Kidney (tissue), 14 donors: Measurements from ENCODE around the gene HHIPL1. TPM values are rescaled to one million over a fixed set of nuclear protein-coding genes. Genes with fewer than 3 reads are reported as not detected.
"Not testable (repeated sequence)": the region's sequence is repeated elsewhere in the genome, so short reads cannot be mapped to it uniquely, and the experiment has no call there.

Source experiments
- DNase-seq, 5 donors: peaks; one replicate each; pipeline ENCODE4 v3.0.0-alpha.2; 2013 to 2020
- FAIRE-seq: peaks from 2 replicates; lab custom pipeline; 2012; peaks lifted over from hg19 to GRCh38; lab: Jason Lieb, UNC
- H3K27ac ChIP-seq, 2 donors: one replicate each; pipeline ENCODE4 v1.7.0; 2013; ENCODE audit warnings: low read depth in 2 of 2, low read length in 2 of 2, inconsistent platforms in 1 of 2
- H3K27me3 ChIP-seq: one replicate; pipeline ENCODE4 v1.7.1; 2013; ENCODE audit warnings: low read length, inconsistent platforms; ENCODE audit not compliant: control insufficient read depth, insufficient read depth
- H3K36me3 ChIP-seq, 3 donors: one replicate each; pipeline versions ENCODE4 v1.7.0 to v1.7.1; 2013; ENCODE audit warnings: low read length in 3 of 3, control low read depth in 1 of 3, inconsistent platforms in 1 of 3; ENCODE audit not compliant: insufficient read depth in 3 of 3, control insufficient read depth in 2 of 3
- H3K4me1 ChIP-seq, 3 donors: one replicate each; pipeline versions ENCODE4 v1.7.0 to v1.7.1; 2013; ENCODE audit warnings: low read length in 3 of 3, inconsistent platforms in 1 of 3, low read depth in 1 of 3; ENCODE audit not compliant: control insufficient read depth in 2 of 3, insufficient read depth in 2 of 3
- H3K4me3 ChIP-seq, 3 donors: one replicate each; pipeline versions ENCODE4 v1.7.0 to v1.8.1; 2013; ENCODE audit warnings: low read length in 3 of 3, control low read depth in 1 of 3, inconsistent platforms in 1 of 3
- H3K9ac ChIP-seq, 3 donors: one replicate each; pipeline versions ENCODE4 v1.7.0 to v1.7.1; 2013; ENCODE audit warnings: low read length in 3 of 3, control low read depth in 1 of 3, inconsistent platforms in 1 of 3
- H3K9me3 ChIP-seq, 3 donors: one replicate each; pipeline versions ENCODE4 v1.7.0 to v1.7.1; 2013; ENCODE audit warnings: low read length in 3 of 3, control low read depth in 1 of 3, inconsistent platforms in 1 of 3; ENCODE audit not compliant: control insufficient read depth in 2 of 3, insufficient read depth in 1 of 3
- CTCF ChIP-seq: IDR thresholded peaks from 3 replicates; pipeline ENCODE4 v1.5.1; 2012; ENCODE audit warnings: mild to moderate bottlenecking, moderate library complexity, borderline replicate concordance; ENCODE audit not compliant: insufficient read depth; ENCODE audit errors: extremely low read depth
- intact Hi-C: fragments of 100-400 bp; cut with DNase I; formaldehyde crosslinking; loops from one replicate; pipeline ENCODE4 v1.11.1; 2022
- polyA plus RNA-seq: library from polyadenylated mRNA; stranded (reverse); fragments of 350-450 nt; fragmentation: Illumina TruSeq; extraction: RNeasy Lipid Tissue Mini Kit (QIAGEN cat#74804); gene quantifications from one replicate; pipeline ENCODE4 v1.2.3, GENCODE V29; 2014; ENCODE audit warnings: low read depth, low replicate concordance; ENCODE audit not compliant: insufficient read depth
- total RNA-seq: library from RNA; stranded (reverse); fragmentation: NEBNext Ultra II Directional; extraction: Animal tissue kit (Norgen Biotek cat#: 25700); gene quantifications from one replicate; pipeline ENCODE4 v1.2.1, GENCODE V29; 2021
- donor health status: control.
- donor health status: control.
- donor health status: control.
- donor health status: control.
- donor health status: control.
- donor health status: DM: yes; HTN: yes; CAD: no.
- donor health status: Normal renal cell carcinoma (clear cell type).

The HHIPL1 gene
- total and polyA plus RNA-seq, 2 donors from 2014 or later: 0.32 to 0.88 TPM

- no peak overlapping the region for H3K9ac ChIP-seq
- H3K27ac ChIP-seq: no peak overlapping the region
- H3K27me3 ChIP-seq: peaks cover 13% of the 10 kb centered on the region
- intact Hi-C loops: no loop called here
- no peaks in the 10 kb centered on the region for H3K36me3 ChIP-seq
- no peaks in the 10 kb centered on the region for H3K9me3 ChIP-seq
- H3K4me1 ChIP-seq: no peaks in the 10 kb centered on the region
- FAIRE-seq (no peak), DNase-seq (peak in 1 of 5 donors; percentile 41)
- no peak overlapping the region for H3K4me3 ChIP-seq
- no peak for TF ChIP-seq CTCF
Measured at GRCh38 chr14:99660794-99661193, 15.9 kb downstream of the HHIPL1 start.

GRCh38 chr14:99661206-99661605 lies 16.3 kb downstream of the HHIPL1 start:
- FAIRE-seq, intact Hi-C loops, H3K27ac ChIP-seq, H3K9me3 ChIP-seq, H3K36me3 ChIP-seq, H3K9ac ChIP-seq, H3K4me3 ChIP-seq, DNase-seq, H3K4me1 ChIP-seq: not testable (repeated sequence)
- peaks cover 13% of the 10 kb centered on the region for H3K27me3 ChIP-seq

- no peaks in the 10 kb centered on the region for H3K36me3 ChIP-seq
- intact Hi-C loops: no loop called here
- H3K27me3 ChIP-seq: peaks cover 9% of the 10 kb centered on the region
- H3K9me3 ChIP-seq: no peaks in the 10 kb centered on the region
- FAIRE-seq: no peak
- H3K27ac ChIP-seq: no peak overlapping the region
- no peaks in the 10 kb centered on the region for H3K4me1 ChIP-seq
- H3K4me3 ChIP-seq: no peak overlapping the region
- no peak for TF ChIP-seq CTCF
- no peak overlapping the region for H3K9ac ChIP-seq
- DNase-seq: peak in 1 of 5 donors; percentile 65
Measured at GRCh38 chr14:99662846-99663245, 17.9 kb downstream of the HHIPL1 start.

GRCh38 chr14:99663386-99664057 lies 18.6 kb downstream of the HHIPL1 start:
- TF ChIP-seq CTCF: no peak
- Histone ChIP-seq H3K4me3 (no peak overlapping the region), H3K9ac (no peak overlapping the region), H3K27ac (no peak overlapping the region), H3K27me3 (peaks cover 8% of the 10 kb centered on the region), H3K4me1 (no peaks in the 10 kb centered on the region), H3K36me3 (no peaks in the 10 kb centered on the region), H3K9me3 (no peaks in the 10 kb centered on the region)
- FAIRE-seq (no peak), DNase-seq (no peak)
- intact Hi-C loops: no loop called here
